HG03575 (cell line): ENCODE results near the gene SOX4.

ENCODE experiments used
- ATAC-seq: cut with Tn5 transposase; IDR thresholded peaks from one replicate; pipeline ENCODE4 v1.9.1; 2021; ENCODE audit not compliant: unreplicated experiment, insufficient number of reproducible peaks, low FRiP score; ENCODE audit errors: extremely low read depth

Gene SOX4

GRCh38 chr6:21591446-21591845, 2.1 kb upstream of the SOX4 start:
- ATAC-seq, result no peak

- no peak for ATAC-seq
Observed at GRCh38 chr6:21592953-21593352, 598 bp upstream of the SOX4 start.

DNA sequence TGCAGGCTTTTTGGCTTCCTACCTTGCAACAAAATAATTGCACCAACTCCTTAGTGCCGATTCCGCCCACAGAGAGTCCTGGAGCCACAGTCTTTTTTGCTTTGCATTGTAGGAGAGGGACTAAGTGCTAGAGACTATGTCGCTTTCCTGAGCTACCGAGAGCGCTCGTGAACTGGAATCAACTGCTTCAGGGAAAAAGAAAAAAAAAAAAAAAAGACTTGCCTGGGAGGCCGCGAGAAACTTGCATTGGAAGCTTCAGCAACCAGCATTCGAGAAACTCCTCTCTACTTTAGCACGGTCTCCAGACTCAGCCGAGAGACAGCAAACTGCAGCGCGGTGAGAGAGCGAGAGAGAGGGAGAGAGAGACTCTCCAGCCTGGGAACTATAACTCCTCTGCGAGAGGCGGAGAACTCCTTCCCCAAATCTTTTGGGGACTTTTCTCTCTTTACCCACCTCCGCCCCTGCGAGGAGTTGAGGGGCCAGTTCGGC, 420 bp downstream of the SOX4 start:
- ATAC-seq, result no peak

DNA sequence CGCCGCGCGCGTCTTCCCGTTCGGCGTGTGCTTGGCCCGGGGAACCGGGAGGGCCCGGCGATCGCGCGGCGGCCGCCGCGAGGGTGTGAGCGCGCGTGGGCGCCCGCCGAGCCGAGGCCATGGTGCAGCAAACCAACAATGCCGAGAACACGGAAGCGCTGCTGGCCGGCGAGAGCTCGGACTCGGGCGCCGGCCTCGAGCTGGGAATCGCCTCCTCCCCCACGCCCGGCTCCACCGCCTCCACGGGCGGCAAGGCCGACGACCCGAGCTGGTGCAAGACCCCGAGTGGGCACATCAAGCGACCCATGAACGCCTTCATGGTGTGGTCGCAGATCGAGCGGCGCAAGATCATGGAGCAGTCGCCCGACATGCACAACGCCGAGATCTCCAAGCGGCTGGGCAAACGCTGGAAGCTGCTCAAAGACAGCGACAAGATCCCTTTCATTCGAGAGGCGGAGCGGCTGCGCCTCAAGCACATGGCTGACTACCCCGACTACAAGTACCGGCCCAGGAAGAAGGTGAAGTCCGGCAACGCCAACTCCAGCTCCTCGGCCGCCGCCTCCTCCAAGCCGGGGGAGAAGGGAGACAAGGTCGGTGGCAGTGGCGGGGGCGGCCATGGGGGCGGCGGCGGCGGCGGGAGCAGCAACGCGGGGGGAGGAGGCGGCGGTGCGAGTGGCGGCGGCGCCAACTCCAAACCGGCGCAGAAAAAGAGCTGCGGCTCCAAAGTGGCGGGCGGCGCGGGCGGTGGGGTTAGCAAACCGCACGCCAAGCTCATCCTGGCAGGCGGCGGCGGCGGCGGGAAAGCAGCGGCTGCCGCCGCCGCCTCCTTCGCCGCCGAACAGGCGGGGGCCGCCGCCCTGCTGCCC, 1.1 kb downstream of the SOX4 start:
- no peak for ATAC-seq

DNA sequence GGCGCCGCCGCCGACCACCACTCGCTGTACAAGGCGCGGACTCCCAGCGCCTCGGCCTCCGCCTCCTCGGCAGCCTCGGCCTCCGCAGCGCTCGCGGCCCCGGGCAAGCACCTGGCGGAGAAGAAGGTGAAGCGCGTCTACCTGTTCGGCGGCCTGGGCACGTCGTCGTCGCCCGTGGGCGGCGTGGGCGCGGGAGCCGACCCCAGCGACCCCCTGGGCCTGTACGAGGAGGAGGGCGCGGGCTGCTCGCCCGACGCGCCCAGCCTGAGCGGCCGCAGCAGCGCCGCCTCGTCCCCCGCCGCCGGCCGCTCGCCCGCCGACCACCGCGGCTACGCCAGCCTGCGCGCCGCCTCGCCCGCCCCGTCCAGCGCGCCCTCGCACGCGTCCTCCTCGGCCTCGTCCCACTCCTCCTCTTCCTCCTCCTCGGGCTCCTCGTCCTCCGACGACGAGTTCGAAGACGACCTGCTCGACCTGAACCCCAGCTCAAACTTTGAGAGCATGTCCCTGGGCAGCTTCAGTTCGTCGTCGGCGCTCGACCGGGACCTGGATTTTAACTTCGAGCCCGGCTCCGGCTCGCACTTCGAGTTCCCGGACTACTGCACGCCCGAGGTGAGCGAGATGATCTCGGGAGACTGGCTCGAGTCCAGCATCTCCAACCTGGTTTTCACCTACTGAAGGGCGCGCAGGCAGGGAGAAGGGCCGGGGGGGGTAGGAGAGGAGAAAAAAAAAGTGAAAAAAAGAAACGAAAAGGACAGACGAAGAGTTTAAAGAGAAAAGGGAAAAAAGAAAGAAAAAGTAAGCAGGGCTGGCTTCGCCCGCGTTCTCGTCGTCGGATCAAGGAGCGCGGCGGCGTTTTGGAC, 2.0 kb downstream of the SOX4 start:
- ATAC-seq, result no peak

- ATAC-seq, result no peak
Observed at GRCh38 chr6:21596145-21596948, 2.8 kb downstream of the SOX4 start.

- no peak for ATAC-seq
Observed at GRCh38 chr6:21596949-21597682, 3.6 kb downstream of the SOX4 start.

GRCh38 chr6:21597801-21598673, 4.5 kb downstream of the SOX4 start:
- ATAC-seq, result no peak

GRCh38 chr6:21598674-21599023, 5.1 kb downstream of the SOX4 start:
- no peak for ATAC-seq

DNA sequence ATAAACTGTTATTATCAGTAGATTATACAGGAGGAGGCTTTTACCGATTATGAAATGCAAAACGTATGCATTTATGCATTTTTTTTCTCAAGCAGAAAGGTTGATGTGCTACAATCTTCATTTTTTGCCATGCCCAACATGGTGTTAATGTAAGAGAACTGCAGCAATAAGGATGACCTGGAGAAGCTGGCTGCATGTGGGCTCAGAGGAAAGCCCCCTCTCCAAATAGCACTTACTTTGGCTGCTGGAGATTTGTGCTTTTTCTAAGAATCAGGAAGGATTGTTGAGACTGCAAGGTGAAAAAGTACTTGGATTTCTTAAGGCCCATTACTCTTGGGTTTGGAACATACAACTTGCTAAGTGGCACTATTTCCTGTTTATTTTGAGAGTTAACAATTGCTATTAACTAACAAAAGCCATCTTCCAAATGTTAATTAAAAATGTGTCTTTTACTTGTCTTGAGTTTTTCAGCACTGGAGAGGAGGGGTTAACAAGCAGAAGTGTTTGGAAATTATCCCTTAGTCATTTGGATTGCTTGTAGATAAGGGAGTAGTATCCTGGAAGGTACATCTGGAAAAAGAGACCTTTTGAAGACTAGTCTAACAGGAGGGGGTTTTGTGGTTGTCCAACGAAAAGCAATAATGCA, 5.6 kb downstream of the SOX4 start:
- ATAC-seq, result no peak

GRCh38 chr6:21601339-21601923, 7.9 kb downstream of the SOX4 start:
- no peak for ATAC-seq

DNA sequence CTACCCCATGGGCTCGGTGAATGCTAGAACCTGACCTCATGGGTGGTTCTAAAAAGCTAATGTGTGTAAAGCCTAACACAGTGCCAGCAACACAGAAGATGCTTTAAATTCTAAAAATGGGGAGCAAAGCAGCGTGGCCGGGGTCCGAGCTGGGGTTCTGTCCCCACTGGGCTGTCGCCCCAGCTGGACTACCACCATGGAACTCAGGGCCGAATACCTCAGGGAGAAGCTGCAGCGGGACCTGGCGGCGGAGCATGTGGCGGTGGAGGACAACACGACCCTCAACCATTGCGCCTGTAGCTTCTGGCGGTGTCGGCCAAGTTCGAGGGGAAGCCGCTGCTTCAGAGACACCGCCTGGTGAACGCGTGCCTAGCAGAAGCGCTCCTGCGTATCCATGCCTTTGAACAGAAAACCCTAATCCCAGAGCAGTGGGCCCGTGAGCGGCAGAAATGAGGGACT, 8.4 kb downstream of the SOX4 start:
- ATAC-seq, result no peak

GRCh38 chr6:21603082-21603952, 9.8 kb downstream of the SOX4 start:
- no peak for ATAC-seq

DNA sequence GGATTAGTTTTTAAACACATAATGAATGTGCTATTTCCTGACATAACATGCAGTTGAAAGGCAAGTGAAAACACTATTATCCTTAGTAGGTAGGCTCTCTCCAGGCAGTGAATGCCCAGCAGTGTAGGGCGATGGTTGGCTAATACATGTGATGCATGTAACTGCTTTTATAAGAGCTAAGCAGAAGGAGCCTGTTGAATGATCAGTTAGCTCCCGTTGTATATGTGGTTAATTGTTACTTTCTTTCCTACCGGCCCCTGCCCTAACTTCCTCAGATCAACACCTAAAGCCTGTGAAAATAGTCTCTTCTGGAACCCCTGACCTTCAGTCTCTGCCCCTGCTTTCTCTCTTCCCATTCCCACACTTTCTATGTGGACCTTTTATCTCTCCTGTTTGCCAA, 10.5 kb downstream of the SOX4 start:
- no peak for ATAC-seq

DNA sequence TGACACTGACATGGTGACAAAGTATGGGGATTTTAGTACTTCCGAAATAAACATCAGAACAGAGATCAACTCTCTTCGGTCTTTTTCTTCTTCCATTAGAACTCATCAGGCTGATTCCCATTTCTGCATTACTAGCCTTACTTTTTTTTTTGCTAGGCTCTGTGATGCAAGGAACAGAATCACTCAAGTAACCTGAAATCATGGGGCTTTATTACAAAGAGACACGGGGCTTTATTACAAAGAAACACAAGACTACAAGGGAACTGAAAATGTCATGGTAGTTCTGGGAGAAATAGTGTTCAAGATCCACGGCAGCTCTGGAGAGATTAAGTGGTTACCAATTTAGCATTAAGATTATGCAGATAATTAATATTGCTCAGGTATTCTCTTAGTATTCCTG, 11.6 kb downstream of the SOX4 start:
- ATAC-seq, result no peak

DNA sequence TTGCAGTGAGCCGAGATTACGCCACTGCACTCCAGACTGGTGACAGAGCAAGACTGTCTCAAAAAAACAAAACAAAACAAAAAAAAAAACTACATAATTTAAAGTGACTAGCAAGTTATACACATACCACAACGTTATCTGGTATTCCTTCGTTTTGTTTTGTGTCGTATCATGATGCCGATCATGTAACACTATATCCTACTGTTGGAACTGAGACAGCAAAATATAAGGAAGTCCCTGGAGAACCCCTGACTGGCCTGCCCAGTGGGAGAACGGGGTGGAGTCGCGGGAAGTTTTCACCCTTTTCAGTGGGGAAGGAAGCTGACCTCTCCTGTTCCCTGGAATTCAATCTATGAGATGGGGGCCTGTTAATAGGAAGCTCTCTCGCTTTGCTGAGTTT, 15.1 kb downstream of the SOX4 start:
- no peak for ATAC-seq
